Jurkat, Clone E6-1 (cell line): ENCODE results near the gene ENOPH1.

Experiments used
- DNase-seq: peaks from one replicate; pipeline ENCODE4 v3.0.0-alpha.2; 2011; ENCODE audit warnings: low read depth, low spot score
- H3K4me3 ChIP-seq: 2 replicates; pipeline ENCODE4 v1.5.1; 2011; ENCODE audit warnings: mild to moderate bottlenecking, low read length, control low read depth, moderate library complexity

ENOPH1 gene

GRCh38 chr4:82495666-82496065 lies 65.3 kb downstream of the ENOPH1 start:
- no peak overlapping the region for H3K4me3 ChIP-seq
- no peak for DNase-seq

- no peak overlapping the region for H3K4me3 ChIP-seq
- no peak for DNase-seq
Observed at GRCh38 chr4:82496349-82496748, 66.0 kb downstream of the ENOPH1 start.

DNA sequence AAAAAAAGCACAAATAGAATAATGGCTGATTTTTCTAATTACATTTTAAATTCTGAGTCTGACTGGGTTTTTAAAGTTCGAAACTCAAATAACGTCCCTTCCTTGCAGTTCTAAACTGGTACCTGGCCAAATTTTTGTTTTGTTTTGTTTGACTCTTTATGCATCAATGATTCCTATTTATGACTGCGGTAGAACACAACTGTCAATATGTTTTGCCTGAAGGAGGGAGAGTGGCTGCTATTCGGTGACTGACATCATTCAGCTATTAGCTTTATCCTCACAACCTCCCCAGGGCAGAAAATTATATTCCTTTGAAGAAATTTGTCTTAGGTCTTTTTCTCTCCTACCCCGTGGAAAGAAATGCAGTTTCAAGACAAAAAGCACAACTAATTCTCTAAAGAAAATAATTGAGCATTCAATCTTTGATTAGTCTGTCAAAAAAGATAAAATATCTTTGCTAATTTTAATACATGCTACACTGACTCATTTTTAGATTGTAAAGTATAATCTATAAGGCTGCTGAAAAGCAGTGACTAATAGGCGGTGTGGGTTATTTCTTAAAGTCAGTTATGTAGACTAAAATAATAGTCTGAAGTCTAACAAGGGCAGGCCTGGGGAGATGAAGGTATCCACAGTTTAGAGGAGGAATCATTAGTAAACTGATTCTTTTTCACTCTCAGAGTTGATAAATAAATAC lies 69.5 kb downstream of the ENOPH1 start:
- no peak overlapping the region for H3K4me3 ChIP-seq
- DNase-seq: no peak

GRCh38 chr4:82500435-82501153 lies 70.2 kb downstream of the ENOPH1 start:
- no peak for DNase-seq
- H3K4me3 ChIP-seq: no peak overlapping the region

GRCh38 chr4:82501154-82501442 lies 70.7 kb downstream of the ENOPH1 start:
- no peak for DNase-seq

GRCh38 chr4:82508011-82508410 lies 77.6 kb downstream of the ENOPH1 start:
- DNase-seq: no peak
- H3K4me3 ChIP-seq: no peak overlapping the region

More at GRCh38 chr4:82501154-82501442, 70.7 kb downstream of the ENOPH1 start:
- no peak overlapping the region for H3K4me3 ChIP-seq

GRCh38 chr4:82508806-82509428 lies 78.5 kb downstream of the ENOPH1 start:
- no peak overlapping the region for H3K4me3 ChIP-seq
- no peak for DNase-seq

GRCh38 chr4:82510216-82510615 lies 79.8 kb downstream of the ENOPH1 start:
- no peak for DNase-seq
- H3K4me3 ChIP-seq: no peak overlapping the region
